GM19372 (cell line): ENCODE measurements around the gene TTLL9.

Experiments used
- ATAC-seq: cut with Tn5 transposase; IDR thresholded peaks from one replicate; pipeline ENCODE4 v1.9.1; 2021; ENCODE audit warnings: mild to moderate bottlenecking, low read depth, moderate library complexity; ENCODE audit not compliant: unreplicated experiment

Gene TTLL9

DNA sequence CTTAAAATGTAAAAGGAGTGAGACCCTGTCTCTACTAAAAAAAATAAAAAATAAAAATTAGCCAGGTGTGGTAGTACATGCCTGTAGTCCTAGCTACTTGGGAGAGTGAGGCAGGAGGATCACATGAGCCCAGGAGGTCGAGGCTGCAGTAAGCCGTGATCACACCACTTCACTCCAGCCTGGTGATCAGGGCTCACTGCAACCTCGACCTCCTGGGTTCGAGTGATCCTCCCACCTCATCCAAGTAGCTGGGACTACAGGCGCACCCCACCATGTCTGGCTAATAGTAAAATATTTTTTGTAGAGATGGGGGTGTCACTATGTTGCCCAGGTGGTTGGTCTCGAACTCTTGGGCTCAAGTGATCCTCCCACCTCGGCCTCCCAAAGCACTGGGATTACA is 17.0 kb upstream of the TTLL9 start:
- no peak for ATAC-seq

DNA sequence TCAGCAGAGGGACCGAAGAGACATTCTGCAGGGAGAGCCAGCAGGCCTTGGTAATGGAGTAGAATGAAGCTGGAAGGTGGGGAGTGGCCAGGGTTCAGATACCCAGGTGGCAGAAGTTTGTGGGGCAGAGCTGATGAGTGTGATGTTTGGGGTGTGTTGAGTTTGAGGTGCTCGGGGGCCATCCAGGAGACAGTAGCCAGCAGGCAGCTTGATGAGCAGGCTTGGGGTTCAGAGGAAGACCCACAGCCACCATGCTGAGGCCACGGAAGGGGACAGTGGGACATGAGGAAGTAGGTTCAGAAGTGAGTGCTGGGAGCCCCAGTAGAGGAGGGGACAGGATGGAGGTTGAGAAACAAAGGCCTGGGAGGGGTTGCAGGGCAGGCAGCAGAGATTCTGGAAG is 13.9 kb upstream of the TTLL9 start:
- no peak for ATAC-seq

DNA sequence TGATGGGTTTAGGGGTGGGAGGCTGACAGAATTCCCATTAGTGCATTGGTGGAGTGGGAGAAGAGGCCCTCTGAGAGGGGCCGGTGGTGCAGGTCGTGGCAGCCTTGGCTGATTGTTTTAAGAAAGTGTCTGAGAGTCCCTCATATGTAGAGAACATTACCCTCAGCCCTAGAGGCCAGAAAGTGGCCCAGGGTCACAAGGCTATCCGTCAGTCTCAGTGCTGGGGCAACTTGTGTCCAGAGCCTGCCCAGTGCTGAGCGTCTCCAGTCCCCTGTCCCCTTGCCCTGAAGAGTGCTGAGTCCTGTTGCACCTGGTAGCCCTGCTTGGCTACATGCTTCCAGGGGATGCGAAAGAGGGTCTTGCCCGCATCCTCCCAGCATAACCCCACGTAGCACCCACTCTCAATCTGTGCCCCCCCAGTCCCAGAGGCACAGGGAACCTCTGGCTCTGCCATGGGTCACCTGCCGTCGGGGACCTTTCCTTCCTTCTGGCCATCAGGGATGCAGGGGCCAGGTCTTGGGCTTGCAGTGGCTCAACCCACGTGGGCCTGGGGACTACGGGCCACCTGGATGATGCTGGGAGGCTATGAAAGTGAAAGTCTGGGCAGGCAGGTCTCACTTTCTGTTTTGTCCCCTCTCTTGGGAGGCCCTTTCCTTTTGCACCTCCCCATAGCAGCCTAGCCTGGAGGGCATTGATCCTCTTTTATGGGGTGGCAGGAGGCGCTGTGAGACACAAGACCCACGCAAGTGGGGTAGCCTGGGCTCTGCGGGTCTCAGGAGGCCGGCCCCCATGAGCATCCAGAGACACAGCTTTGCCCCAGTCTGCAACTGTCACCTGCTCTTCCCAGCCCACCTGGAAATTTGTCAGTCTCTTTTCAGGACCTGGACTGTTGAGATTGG is 12.3 kb upstream of the TTLL9 start:
- ATAC-seq = no peak

GRCh38 chr20:31858760-31859083 is 11.7 kb upstream of the TTLL9 start:
- ATAC-seq = no peak

GRCh38 chr20:31859266-31859997 is 11.0 kb upstream of the TTLL9 start:
- ATAC-seq = no peak

DNA sequence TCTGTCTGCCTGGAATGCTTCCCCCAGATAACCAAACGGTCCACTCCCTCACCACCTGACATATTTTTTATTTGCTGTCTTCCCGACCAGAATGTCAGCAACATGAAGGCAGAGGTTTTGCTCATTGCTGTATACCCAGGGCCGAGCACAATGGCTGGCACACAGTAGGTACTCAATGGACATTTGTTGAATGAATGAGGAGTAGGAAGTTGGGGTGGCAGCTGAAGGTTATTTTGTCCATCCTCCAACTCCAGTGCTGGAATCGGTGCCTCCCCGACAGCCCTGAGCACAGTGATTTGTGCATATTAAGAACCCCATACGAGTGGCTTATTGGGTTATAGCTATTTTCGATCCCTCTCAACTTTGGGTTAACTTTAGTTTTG is 10.4 kb upstream of the TTLL9 start:
- ATAC-seq = no peak

- ATAC-seq = no peak
Measured at GRCh38 chr20:31860390-31861134, 9.9 kb upstream of the TTLL9 start.

GRCh38 chr20:31861135-31861384 is 9.4 kb upstream of the TTLL9 start:
- peak; percentile 21 for ATAC-seq

DNA sequence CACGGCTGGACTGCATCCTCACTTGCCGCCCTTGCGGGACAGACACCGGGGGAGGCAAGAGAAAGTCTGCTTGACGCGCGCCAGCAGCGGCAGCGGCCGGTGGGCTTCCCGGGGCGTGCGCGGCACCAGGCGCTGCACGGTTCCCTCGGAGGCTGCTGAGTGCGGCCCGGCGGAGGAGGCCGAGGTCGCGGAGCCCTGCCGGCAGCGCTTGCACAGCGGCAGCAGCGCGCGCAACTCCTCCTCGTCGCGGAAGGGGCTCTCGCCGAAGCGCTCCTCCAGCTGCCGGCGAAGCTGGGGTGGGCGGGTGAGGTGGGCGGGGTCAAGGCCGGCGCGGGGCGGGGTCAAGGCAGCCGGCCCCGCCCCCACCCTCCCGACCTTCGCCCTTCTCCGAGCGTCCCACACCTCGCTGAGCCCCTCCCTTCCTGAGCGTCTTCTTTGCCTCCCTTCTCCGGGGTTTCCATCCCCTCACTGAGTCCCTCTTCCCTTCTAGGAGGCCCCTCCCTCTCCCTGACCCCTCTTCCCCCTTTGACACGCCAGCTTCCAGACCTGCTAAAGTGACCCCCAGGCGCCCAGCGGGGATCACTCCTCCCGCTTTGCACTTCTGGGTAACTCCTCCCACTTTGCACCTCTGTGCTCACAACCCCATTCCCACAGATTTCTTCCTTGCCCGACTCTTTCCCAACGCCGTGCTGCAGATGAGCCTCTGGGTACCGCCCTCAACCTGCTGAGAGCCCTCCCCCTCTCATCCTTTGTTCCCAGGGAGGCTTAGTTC is 8.9 kb upstream of the TTLL9 start:
- ATAC-seq = peak; percentile 74

- no peak for ATAC-seq
Measured at GRCh38 chr20:31862157-31862470, 8.3 kb upstream of the TTLL9 start.

- no peak for ATAC-seq
Measured at GRCh38 chr20:31862506-31862905, 7.9 kb upstream of the TTLL9 start.

DNA sequence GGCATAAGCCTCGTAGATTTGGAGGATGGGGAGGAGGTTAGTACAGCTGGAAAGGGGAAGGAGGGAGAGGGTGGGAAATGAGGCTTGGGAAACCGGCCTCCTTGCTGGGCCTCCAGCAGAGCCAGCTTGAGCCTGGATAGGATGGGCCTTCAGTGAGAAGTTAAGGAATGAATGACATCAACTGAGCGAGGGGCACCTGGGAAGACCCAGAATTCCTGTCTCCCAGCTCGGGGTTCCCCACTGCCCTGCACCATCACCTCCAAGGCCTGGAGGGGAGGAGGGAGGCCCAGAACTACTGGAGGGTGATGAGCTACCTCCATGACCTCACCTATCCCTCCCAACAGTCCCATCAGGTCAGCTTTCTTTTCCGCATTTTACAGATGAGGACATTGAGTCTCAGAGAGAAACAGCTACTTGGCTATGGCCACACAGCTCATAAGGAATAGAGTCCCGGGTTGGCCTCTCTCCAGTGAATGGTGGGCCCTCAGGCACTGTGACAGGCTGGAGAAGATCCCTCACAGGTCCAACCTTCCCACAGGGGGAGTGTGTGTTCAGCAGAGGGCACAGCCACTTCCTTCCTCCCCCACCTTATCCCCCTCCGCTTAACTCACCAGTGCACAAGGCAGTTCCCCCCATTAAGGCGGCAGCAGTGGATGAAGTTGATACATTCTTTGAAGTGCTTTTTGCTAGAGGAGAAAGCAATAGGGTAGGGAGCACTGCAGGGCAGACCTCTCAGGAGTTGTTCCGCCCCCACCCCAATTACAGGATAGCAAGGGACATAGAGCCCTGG is 6.9 kb upstream of the TTLL9 start:
- ATAC-seq = no peak

DNA sequence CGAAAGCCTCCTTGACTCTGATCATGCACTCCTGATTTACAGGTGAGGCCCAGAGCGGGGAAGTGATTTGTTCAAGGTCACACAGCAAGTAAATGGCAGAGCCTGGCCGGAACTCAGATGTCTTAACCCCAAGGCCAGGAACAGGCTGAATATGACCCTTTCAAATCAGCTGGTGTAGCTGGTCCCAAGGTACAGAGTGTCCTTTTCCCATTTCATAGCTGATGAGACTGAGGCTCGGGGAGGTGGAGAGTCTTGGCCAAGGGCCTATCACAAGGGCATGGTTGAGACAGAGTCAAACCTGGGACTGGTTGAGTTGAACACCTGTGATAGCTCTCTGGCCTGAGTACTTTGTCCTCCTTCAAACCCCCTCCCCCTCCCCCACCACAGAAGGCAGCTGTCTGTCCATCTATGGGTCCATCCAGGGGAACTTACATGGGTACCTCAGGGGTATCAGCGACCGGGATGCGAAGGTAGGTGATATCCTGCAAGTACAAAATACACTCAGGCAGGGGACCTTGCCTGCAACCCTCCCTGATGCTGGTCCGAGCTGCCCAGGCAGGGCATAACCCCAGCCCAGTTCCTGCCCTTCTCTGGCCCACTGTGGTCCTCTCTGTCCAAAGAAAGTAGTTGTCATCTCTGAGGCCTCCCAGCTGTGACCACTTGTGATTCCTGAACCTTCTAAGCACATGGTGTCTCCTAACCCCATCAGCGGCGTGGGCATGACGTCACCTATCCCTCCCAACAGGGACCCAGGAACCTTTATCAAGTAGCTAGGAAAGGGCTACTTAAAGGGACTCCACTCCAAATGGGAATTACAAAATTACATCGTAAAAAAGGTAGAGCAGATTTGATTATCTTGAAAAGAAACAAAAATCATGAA is 5.7 kb upstream of the TTLL9 start:
- ATAC-seq = no peak

DNA sequence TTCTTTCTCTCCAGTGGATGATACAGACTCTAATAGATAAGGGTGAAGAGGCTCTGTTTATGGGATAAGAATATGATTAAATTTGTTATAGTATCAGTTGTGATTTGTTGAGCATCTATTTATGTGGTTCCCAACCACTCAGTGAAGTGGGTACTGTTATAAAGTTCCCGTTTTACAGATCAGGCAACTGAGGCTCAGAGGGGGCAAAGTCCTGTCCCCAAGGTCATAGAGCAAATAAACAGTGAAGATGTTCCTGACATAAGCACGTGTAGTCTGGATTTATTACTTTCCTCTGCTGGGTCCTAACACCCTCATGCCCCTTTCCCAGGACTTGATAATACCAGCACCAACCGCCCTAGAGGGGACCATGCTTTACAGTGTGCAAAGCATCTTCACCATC is 4.2 kb upstream of the TTLL9 start:
- no peak for ATAC-seq

DNA sequence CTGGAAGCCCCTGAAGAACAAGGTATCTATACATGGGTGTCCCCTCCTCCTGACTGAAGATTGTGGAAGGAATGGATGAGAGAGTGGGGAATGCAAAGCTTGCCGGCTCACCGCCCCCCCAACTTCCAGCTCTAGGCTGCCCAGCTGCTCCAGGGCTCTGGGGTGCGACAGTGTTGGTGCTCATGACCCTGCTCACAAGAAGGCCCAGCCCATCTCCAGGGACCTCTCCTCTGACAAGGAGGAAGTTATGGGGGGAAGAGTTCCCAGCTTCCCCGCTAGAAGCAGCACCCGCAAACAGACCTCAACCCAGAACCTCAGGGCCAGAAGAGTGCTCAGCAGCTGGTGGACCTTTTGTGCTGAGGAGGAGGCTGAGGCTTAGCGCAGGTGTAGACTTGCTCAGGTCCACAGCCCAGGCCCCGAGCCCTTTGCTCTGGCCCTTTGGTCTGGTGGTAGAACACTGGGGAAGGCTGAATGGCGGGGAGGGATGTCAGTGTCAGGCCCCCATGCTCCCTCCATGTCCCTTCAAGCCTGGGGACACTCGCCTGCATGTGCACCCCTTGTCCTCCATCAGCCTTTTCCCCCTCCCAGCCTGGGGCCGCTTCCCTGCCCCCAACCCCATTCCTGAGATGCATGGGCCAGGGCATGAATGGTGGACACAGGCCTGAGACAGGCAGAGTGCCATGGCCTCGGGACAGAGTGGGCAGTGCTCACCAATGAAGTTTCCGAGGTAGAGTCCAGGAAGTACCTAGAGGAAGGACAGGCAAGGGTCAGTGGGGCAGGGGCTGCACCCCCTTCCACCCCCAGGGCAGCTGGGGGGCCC is 1.4 kb upstream of the TTLL9 start:
- ATAC-seq = no peak

GRCh38 chr20:31869673-31869941 is 827 bp upstream of the TTLL9 start:
- ATAC-seq = no peak

GRCh38 chr20:31870726-31871617 is 538 bp downstream of the TTLL9 start:
- ATAC-seq = no peak

DNA sequence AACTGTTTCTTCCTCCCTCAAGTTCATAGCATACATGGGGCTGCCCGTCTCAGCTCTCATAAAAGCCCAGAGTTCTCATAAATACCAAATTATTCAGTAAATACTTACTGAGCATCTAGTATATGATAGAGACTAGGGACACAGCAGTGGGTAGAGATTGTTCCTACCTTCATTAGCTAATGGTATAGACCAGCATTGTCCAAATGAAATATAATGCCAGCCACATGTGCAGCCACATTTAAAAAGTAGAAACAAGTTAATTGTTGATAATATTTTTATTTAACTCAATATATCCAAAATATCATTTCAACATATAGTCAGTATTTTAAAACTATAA is 1.2 kb downstream of the TTLL9 start:
- ATAC-seq = no peak
